Endothelial cell (in vitro differentiated cells): ENCODE measurements around the gene KRTAP3-1. TPM values are rescaled to one million over a fixed set of nuclear protein-coding genes. Genes with fewer than 3 reads are reported as not detected.

Source experiments
- DNase-seq: peaks from one replicate; pipeline ENCODE4 v3.0.0; 2021; ENCODE audit warnings: low spot score
- H3K27ac Mint-ChIP-seq: one replicate; pipeline ENCODE4 v1.8.0; 2021; ENCODE audit warnings: mixed read lengths, inconsistent platforms; ENCODE audit not compliant: unreplicated experiment
- H3K27me3 Mint-ChIP-seq: one replicate; pipeline ENCODE4 v1.8.0; 2021; ENCODE audit warnings: mild to moderate bottlenecking, moderate library complexity, mixed read lengths, inconsistent platforms; ENCODE audit not compliant: unreplicated experiment
- H3K36me3 Mint-ChIP-seq: one replicate; pipeline ENCODE4 v1.8.0; 2021; ENCODE audit warnings: mild to moderate bottlenecking, low read depth, mixed read lengths, inconsistent platforms; ENCODE audit not compliant: unreplicated experiment
- H3K4me1 Mint-ChIP-seq: one replicate; pipeline ENCODE4 v1.8.0; 2021; ENCODE audit warnings: mild to moderate bottlenecking, mixed read lengths, inconsistent platforms; ENCODE audit not compliant: unreplicated experiment
- H3K4me3 Mint-ChIP-seq: one replicate; pipeline ENCODE4 v1.8.0; 2021; ENCODE audit warnings: mild to moderate bottlenecking, mixed read lengths, inconsistent platforms; ENCODE audit not compliant: unreplicated experiment
- H3K9me3 Mint-ChIP-seq: one replicate; pipeline ENCODE4 v1.8.0; 2021; ENCODE audit warnings: mixed read lengths, inconsistent platforms; ENCODE audit not compliant: unreplicated experiment
- total RNA-seq: library from RNA; stranded (reverse); fragmentation: NEBNext Ultra II Directional; extraction: Animal tissue kit (Norgen Biotek cat#: 25700); gene quantifications from one replicate; pipeline ENCODE4 v1.2.1, GENCODE V29; 2021; ENCODE audit not compliant: unreplicated experiment
- TF ChIP-seq, protein P1 (sequence below): fragments of 200-600 bp; sonication (generic); IDR thresholded peaks from one replicate; pipeline ENCODE4 v1.5.0; 2021; ENCODE audit warnings: antibody characterized with exemption; ENCODE audit not compliant: unreplicated experiment

Gene KRTAP3-1
- total RNA-seq, 1 donor from 2014 or later: not detected

DNA sequence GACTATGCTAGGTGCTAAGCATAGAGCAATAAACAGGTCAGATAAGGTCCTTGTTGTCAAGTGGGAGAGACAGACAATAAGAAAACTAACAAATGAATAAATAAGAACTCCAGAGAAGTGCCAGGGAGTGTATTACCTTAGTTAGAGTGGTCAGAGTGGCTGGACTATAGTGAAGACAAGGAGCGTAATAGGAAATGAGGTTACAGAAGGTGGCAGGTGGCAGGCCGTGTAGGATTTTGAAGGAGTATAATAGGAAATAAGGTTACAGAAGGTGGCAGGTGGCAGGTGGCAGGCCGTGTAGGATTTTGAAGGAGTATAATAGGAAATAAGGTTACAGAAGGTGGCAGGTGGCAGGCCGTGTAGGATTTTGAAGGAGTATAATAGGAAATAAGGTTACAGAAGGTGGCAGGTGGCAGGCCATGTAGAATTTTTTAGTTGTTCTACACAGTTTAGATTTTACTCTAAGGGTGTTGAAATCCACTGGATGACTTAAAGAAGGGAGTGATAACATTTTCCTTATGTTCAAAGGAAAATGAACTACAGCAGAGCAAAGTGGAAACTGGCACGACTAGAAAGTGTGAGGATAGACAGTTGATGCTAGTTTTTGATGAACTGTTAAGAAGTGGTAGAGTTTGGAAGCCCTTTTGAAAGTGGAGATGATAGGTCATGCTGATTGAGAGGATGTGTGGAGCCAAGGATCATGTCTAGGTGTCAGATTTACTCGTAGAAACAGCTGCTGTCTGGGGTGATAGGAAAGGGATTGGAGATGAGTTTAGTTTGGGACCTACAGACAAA, 3.6 kb upstream of the KRTAP3-1 start:
- Mint-ChIP-seq H3K4me1 (peaks cover 9% of the 10 kb centered on the region), H3K27me3 (no peaks in the 10 kb centered on the region), H3K9me3 (no peaks in the 10 kb centered on the region), H3K36me3 (no peaks in the 10 kb centered on the region), H3K27ac (no peak overlapping the region), H3K4me3 (no peak overlapping the region)
- no peak for DNase-seq
- TF ChIP-seq, protein P1, sequence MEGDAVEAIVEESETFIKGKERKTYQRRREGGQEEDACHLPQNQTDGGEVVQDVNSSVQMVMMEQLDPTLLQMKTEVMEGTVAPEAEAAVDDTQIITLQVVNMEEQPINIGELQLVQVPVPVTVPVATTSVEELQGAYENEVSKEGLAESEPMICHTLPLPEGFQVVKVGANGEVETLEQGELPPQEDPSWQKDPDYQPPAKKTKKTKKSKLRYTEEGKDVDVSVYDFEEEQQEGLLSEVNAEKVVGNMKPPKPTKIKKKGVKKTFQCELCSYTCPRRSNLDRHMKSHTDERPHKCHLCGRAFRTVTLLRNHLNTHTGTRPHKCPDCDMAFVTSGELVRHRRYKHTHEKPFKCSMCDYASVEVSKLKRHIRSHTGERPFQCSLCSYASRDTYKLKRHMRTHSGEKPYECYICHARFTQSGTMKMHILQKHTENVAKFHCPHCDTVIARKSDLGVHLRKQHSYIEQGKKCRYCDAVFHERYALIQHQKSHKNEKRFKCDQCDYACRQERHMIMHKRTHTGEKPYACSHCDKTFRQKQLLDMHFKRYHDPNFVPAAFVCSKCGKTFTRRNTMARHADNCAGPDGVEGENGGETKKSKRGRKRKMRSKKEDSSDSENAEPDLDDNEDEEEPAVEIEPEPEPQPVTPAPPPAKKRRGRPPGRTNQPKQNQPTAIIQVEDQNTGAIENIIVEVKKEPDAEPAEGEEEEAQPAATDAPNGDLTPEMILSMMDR: no peak

GRCh38 chr17:41010441-41010840, 1.5 kb upstream of the KRTAP3-1 start:
- Mint-ChIP-seq H3K4me1 (no peaks in the 10 kb centered on the region), H3K27ac (no peak overlapping the region), H3K9me3 (no peaks in the 10 kb centered on the region), H3K36me3 (no peaks in the 10 kb centered on the region), H3K4me3 (no peak overlapping the region), H3K27me3 (no peaks in the 10 kb centered on the region)
- TF ChIP-seq, protein P1: no peak
- no peak for DNase-seq

DNA sequence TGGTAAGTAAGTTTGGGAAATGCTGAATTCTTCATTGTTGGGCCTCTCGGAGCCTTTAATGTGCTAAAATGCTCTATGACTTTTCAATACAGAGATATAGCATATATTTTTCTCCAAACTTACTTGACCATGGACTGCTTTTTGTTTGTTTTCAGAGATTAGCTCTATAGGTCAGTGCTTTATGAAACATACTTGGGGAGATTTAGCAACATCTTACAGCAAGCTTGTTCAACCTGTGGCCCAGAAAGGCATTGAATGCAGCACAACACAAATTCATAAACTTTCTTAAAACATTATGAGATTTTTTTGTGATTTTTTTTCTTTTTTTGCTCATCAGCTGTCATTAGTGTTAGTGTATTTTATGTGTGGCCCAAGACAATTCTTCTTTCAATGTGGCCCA, 1.0 kb upstream of the KRTAP3-1 start:
- H3K4me3 Mint-ChIP-seq: no peak overlapping the region
- no peak for DNase-seq
- no peaks in the 10 kb centered on the region for H3K9me3 Mint-ChIP-seq
- H3K27ac Mint-ChIP-seq: no peak overlapping the region
- H3K4me1 Mint-ChIP-seq: no peaks in the 10 kb centered on the region
- H3K27me3 Mint-ChIP-seq: no peaks in the 10 kb centered on the region
- TF ChIP-seq, protein P1: no peak
- H3K36me3 Mint-ChIP-seq: no peaks in the 10 kb centered on the region

GRCh38 chr17:41009301-41009760, 403 bp upstream of the KRTAP3-1 start:
- Mint-ChIP-seq H3K27me3 (no peaks in the 10 kb centered on the region), H3K36me3 (no peaks in the 10 kb centered on the region), H3K4me1 (no peaks in the 10 kb centered on the region), H3K27ac (no peak overlapping the region), H3K9me3 (no peaks in the 10 kb centered on the region), H3K4me3 (no peak overlapping the region)
- DNase-seq: no peak
- TF ChIP-seq, protein P1: no peak

DNA sequence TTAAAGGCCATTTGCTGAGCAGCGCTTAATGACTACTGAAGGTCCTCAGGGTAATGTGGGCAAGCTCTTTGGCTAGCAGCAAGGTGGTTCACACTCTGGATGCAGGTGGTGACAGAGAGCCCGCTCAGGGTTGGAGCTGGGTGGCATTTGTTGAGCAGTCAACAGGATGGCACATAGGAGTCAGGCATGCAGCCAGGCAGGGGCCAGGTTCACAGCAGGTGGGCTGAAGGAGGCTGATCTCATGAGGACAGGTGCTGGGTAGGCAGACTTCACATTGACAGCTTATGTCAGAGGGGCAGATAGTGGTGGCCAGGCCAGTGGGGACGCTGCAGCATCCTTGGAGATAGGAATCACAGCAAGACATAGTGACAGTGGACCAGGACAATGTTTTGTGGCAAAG, 4.5 kb downstream of the KRTAP3-1 start:
- peaks cover 2% of the 10 kb centered on the region for H3K27me3 Mint-ChIP-seq
- H3K36me3 Mint-ChIP-seq: no peaks in the 10 kb centered on the region
- TF ChIP-seq, protein P1: no peak
- no peak overlapping the region for H3K4me3 Mint-ChIP-seq
- DNase-seq: no peak
- H3K27ac Mint-ChIP-seq: no peak overlapping the region
- no peaks in the 10 kb centered on the region for H3K4me1 Mint-ChIP-seq
- H3K9me3 Mint-ChIP-seq: no peaks in the 10 kb centered on the region
